Liver (tissue), 9 donors: ENCODE results near the gene EBF3. TPM values are rescaled to one million over a fixed set of nuclear protein-coding genes. Genes with fewer than 3 reads are reported as not detected.
A peak's percentile ranks its signal among the peaks of the same experiment; 100 is the strongest.

ENCODE experiments used
- DNase-seq: peaks from one replicate; pipeline ENCODE4 v3.0.0-alpha.2; 2017; ENCODE audit warnings: low spot score
- H3K27ac ChIP-seq, 2 donors: one replicate each; pipeline ENCODE4 v1.7.0; 2013; ENCODE audit warnings: inconsistent platforms in 2 of 2, low read length in 2 of 2, control low read depth in 1 of 2, low read depth in 1 of 2, mild to moderate bottlenecking in 1 of 2
- H3K27me3 ChIP-seq, 4 donors: one replicate each; pipeline versions ENCODE4 v1.6.1 to v1.7.0; 2013; ENCODE audit warnings: low read length in 3 of 4, inconsistent platforms in 1 of 4, mild to moderate bottlenecking in 1 of 4, moderate library complexity in 1 of 4; ENCODE audit not compliant: control insufficient read depth in 4 of 4, insufficient read depth in 4 of 4
- H3K36me3 ChIP-seq, 4 donors: one replicate each; pipeline versions ENCODE4 v1.6.1 to v1.7.0; 2013; ENCODE audit warnings: low read length in 3 of 4, mild to moderate bottlenecking in 3 of 4, low read depth in 1 of 4, moderate library complexity in 1 of 4; ENCODE audit not compliant: control insufficient read depth in 4 of 4, insufficient read depth in 3 of 4
- H3K4me1 ChIP-seq, 4 donors: one replicate each; pipeline versions ENCODE4 v1.6.1 to v1.7.0; 2013; ENCODE audit warnings: low read length in 3 of 4, mild to moderate bottlenecking in 3 of 4, moderate library complexity in 1 of 4; ENCODE audit not compliant: control insufficient read depth in 4 of 4, insufficient read depth in 4 of 4
- H3K4me3 ChIP-seq, 3 donors: one replicate each; pipeline versions ENCODE4 v1.6.1 to v1.7.0; 2013; ENCODE audit warnings: low read length in 3 of 3, control low read depth in 1 of 3, low read depth in 1 of 3, mild to moderate bottlenecking in 1 of 3
- H3K9ac ChIP-seq, 2 donors: one replicate each; pipeline ENCODE4 v1.7.0; 2013; ENCODE audit warnings: low read length in 2 of 2, mild to moderate bottlenecking in 2 of 2, moderate library complexity in 2 of 2, control low read depth in 1 of 2, low read depth in 1 of 2
- H3K9me3 ChIP-seq, 4 donors: one replicate each; pipeline versions ENCODE4 v1.6.1 to v1.7.0; 2013; ENCODE audit warnings: low read length in 3 of 4; ENCODE audit not compliant: control insufficient read depth in 4 of 4
- ATF3 ChIP-seq: IDR thresholded peaks from 2 replicates; pipeline ENCODE4 v1.6.1; 2016; ENCODE audit warnings: antibody characterized with exemption
- CTCF ChIP-seq: fragments of 150-350 bp; IDR thresholded peaks from 2 replicates; pipeline ENCODE4 v1.5.1; 2017; ENCODE audit warnings: improper control_type of control experiment, low read depth, low read length; ENCODE audit not compliant: missing input control
- EGR1 ChIP-seq, 2 donors: IDR thresholded peaks; 2 replicates each; pipeline ENCODE4 v1.6.1; 2016 to 2018; ENCODE audit warnings: antibody characterized with exemption in 2 of 2, low read depth in 2 of 2
- FOXA1 ChIP-seq: IDR thresholded peaks from 2 replicates; pipeline ENCODE4 v1.6.1; 2016; ENCODE audit warnings: antibody characterized with exemption
- FOXA2 ChIP-seq: IDR thresholded peaks from 2 replicates; pipeline ENCODE4 v1.6.1; 2016; ENCODE audit warnings: antibody characterized with exemption
- GABPA ChIP-seq, 2 donors: IDR thresholded peaks in 1 of 2; conservative IDR thresholded peaks in 1 of 2; 2 replicates each; pipeline ENCODE4 v1.6.1; 2016; ENCODE audit warnings: antibody characterized with exemption in 2 of 2, mild to moderate bottlenecking in 1 of 2, moderate library complexity in 1 of 2
- HNF4A ChIP-seq, 2 donors: conservative IDR thresholded peaks; 2 replicates each; pipeline ENCODE4 v1.6.1; 2016; ENCODE audit warnings: antibody characterized with exemption in 2 of 2, mild to moderate bottlenecking in 2 of 2
- HNF4G ChIP-seq: IDR thresholded peaks from 2 replicates; pipeline ENCODE4 v1.6.1; 2016; ENCODE audit warnings: antibody characterized with exemption
- JUND ChIP-seq, 2 donors: IDR thresholded peaks; 2 replicates each; pipeline ENCODE4 v1.6.1; 2016; ENCODE audit warnings: antibody characterized with exemption in 2 of 2
- MAX ChIP-seq: IDR thresholded peaks from 2 replicates; pipeline ENCODE4 v1.6.1; 2016; ENCODE audit warnings: antibody characterized with exemption
- NR2F2 ChIP-seq: IDR thresholded peaks from 2 replicates; pipeline ENCODE4 v1.6.1; 2016; ENCODE audit warnings: antibody characterized with exemption
- RAD21 ChIP-seq, 2 donors: IDR thresholded peaks; 2 replicates each; pipeline ENCODE4 v1.6.1; 2016; ENCODE audit warnings: antibody characterized with exemption in 2 of 2, mild to moderate bottlenecking in 2 of 2
- REST ChIP-seq: IDR thresholded peaks from 2 replicates; pipeline ENCODE4 v1.6.1; 2016; ENCODE audit warnings: antibody characterized with exemption, mild to moderate bottlenecking
- RXRA ChIP-seq, 2 donors: IDR thresholded peaks; 2 replicates each; pipeline ENCODE4 v1.6.1; 2017 to 2018; ENCODE audit warnings: antibody characterized with exemption in 2 of 2, mild to moderate bottlenecking in 1 of 2
- SP1 ChIP-seq: IDR thresholded peaks from 2 replicates; pipeline ENCODE4 v1.6.1; 2018; ENCODE audit warnings: antibody characterized with exemption, mild to moderate bottlenecking
- TAF1 ChIP-seq: conservative IDR thresholded peaks from 2 replicates; pipeline ENCODE4 v1.6.1; 2016; ENCODE audit warnings: antibody characterized with exemption, mild to moderate bottlenecking
- YY1 ChIP-seq: IDR thresholded peaks from 2 replicates; pipeline ENCODE4 v1.6.1; 2016; ENCODE audit warnings: antibody characterized with exemption, mild to moderate bottlenecking
- ZBTB33 ChIP-seq: IDR thresholded peaks from 2 replicates; pipeline ENCODE4 v1.6.1; 2016; ENCODE audit warnings: antibody characterized with exemption
- WGBS: extraction: QIAGEN DNeasy Blood & Tissue Kit; methylation state at CpG from one replicate; pipeline ENCODE4 v1.1.7; 2013; 5-methylcytosine and 5-hydroxymethylcytosine counted together
- polyA plus RNA-seq, 2 donors: library from polyadenylated mRNA; stranded (reverse) in 1 of 2; unstranded in 1 of 2; fragments of 200-250 nt in 1 of 2; fragments of >200 nt in 1 of 2; fragmentation: Nextera tagmentation in 1 of 2; extraction: Ambion mirVana in 1 of 2; gene quantifications; one replicate each; pipeline versions ENCODE4 v1.2.1 to v1.2.3, GENCODE V29; 2013 to 2015
- total RNA-seq, 2 donors: library from RNA; depleted of rRNA; stranded (reverse); fragments of >200 nt; gene quantifications; one replicate each; pipeline ENCODE4 v1.2.3, GENCODE V29; 2014
- donor health status: healthy.
- donor health status: healthy.
- donor health status: healthy.
- donor health status: healthy.
- donor health status: healthy.

The EBF3 gene
- total and polyA plus RNA-seq, 4 donors: 0.02 to 0.08 TPM; not detected in 2

- no peaks in the 10 kb centered on the region for H3K9me3 ChIP-seq
These were observed 149.1 kb downstream of the EBF3 start for GRCh38 chr10:129814681-129815646.

More at GRCh38 chr10:129814681-129815646, 149.1 kb downstream of the EBF3 start:
- no peak overlapping the region for H3K27ac ChIP-seq
- 42% methylated on average over 12 of the region's 12 CpGs for WGBS
- no peaks in the 10 kb centered on the region for H3K27me3 ChIP-seq
- peaks cover 0 to 5% (median 2%) of the 10 kb centered on the region in 4 donors for H3K4me1 ChIP-seq
- no peak overlapping the region for H3K9ac ChIP-seq
- TF ChIP-seq TAF1 (no peak), YY1 (no peak), REST (no peak), FOXA2 (no peak), ATF3 (no peak), FOXA1 (no peak), RAD21 (IDR thresholded peaks at IDR 0.05) (no peak), RXRA (IDR thresholded peaks at IDR 0.05) (no peak), CTCF (no peak), JUND (IDR thresholded peaks at IDR 0.05) (no peak), HNF4G (no peak), HNF4A (conservative IDR thresholded peaks at IDR 0.05) (no peak), MAX (no peak), ZBTB33 (no peak), SP1 (no peak), GABPA (IDR thresholded peaks at IDR 0.05 in 1 of 2, conservative IDR thresholded peaks at IDR 0.05 in 1 of 2) (no peak), NR2F2 (no peak), EGR1 (IDR thresholded peaks at IDR 0.05; ENCODE audit: low read depth in 2 of 2) (no peak)
- H3K4me3 ChIP-seq: no peak overlapping the region
- peak; percentile 14 for DNase-seq
- H3K36me3 ChIP-seq: no peaks in the 10 kb centered on the region
